ENCODE results near the gene WAS.

WAS gene

GRCh38 chrX:48711929-48712505 is 28.4 kb downstream of the WAS start:
- DNase-seq, result no peak

DNA sequence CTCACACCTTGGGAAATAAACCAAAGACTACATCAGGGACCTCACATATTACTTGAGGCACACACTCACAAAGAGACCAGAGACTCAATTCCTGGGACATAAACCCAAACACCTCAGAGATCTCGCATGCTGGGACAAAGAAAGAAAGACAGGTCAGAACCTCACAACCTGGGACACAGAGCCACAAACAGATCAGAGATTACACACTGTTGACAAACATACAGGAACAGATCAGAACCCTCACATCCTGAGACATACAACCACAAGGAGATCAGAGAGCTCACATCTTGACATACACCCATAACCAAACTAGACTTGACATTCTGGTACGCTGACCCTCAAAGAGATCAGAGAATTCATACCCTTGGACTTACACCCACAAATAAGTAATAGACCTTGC is 30.2 kb downstream of the WAS start:
- no peak for DNase-seq

- no peak for DNase-seq
Measured at GRCh38 chrX:48714573-48714972, 31.0 kb downstream of the WAS start.

- no peak for DNase-seq
Measured at GRCh38 chrX:48715072-48715471, 31.5 kb downstream of the WAS start.

- DNase-seq, result no peak
Measured at GRCh38 chrX:48715876-48716502, 32.4 kb downstream of the WAS start.

DNA sequence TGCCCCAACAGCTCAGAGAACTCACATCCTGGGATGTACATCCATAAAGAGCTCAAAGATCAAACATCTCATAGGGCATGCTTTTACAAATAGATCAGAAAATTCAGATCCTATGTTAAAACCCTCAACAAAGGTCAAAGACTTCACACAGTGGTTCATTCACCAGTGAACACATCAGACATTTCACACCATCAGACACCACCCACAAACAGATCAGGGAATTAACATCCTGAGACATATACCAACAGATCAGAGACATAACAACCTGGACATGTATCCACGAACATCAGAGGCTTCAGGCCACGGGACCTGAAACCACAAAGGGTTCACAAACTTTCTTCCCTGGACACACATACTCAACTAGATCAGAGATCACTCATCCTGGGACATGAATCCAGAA is 36.4 kb downstream of the WAS start:
- no peak for DNase-seq

GRCh38 chrX:48720577-48721250 is 37.1 kb downstream of the WAS start:
- DNase-seq, result no peak

GRCh38 chrX:48721916-48722315 is 38.3 kb downstream of the WAS start:
- no peak for DNase-seq

- no peak for DNase-seq
Measured at GRCh38 chrX:48726596-48726995, 43.0 kb downstream of the WAS start.

DNA sequence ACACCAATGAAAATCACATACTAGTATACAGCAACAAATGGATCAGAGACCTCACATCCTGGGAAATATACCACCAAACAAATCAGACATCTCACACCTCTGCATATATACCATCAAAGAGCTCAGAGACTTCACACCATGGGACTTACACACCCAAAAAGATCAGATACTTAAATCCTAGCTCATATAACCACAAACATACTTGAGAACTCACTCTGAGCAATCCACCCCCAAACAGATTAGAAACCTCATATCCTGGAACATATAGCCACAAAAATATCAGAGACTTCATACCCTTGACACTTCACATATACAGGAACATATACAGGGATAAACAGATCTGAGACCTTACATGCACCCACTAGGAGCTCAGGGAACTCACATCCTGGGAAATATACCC is 45.1 kb downstream of the WAS start:
- no peak for DNase-seq

DNA sequence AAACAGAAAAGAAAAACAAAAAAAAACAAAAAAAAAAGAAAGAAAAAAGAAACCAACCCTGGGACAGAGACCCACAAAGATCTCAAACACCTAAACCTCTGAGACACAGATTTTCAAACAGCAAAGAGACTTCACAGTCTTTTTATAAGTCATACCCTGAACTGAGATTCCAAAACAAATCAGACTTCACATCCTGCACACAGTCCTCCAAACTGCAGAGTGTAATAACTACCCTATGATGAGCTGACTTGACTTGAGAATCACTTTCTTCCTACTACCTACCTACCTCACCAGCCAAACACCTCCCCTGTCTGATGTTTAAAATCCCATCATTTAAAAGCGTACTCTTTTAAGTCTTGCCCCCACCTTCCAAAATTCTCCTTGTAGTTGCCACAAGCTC is 52.7 kb downstream of the WAS start:
- no peak for DNase-seq

DNA sequence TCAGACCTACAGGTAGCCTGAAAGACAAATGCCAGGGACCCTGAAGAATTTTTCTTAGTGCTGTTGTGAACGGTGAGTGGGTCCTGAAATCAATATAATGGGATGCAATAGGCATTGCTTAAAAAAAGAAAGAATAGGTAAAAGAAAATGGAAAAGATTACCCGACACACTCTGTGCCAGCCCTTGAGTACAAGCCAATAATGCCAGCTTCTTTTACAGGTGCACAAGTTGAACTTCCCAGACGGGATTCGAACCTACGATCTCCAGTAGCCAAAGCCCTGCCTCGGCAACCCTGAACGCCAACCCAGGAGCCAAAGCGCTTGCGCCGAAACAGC is 53.2 kb downstream of the WAS start:
- DNase-seq, result no peak

- DNase-seq, result peak; percentile 87
Measured at GRCh38 chrX:48737213-48737938, 53.8 kb downstream of the WAS start.

DNA sequence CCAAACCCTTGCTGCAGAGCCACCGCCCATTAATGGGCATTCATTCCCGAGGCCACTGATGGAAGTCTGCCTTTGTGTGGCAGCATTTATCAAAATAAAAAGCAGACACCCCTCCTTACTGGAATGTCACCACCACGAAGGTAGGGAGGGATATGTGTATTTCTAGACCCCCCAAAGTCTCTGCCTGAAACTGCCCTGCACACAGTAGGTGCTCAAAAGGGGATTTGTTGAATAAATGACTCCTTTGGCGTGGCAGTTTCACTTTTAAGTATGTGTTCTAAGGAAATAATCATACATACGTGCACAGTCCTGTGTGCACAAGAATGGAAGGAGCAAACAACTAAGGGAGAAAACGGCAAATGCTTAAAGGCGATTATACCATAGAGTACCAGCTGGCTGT is 54.3 kb downstream of the WAS start:
- DNase-seq, result no peak
